Stimulated activated naive CD8-positive, alpha-beta T cell treated with anti-CD3 and anti-CD28 coated beads, Interleukin-15, Interleukin-2, amounts not matched to agents 100 ng/mL and 50 ng/mL, for 24 hours (primary cell): ENCODE measurements around the gene PDE3A.
"Not testable (repeated sequence)": the region's sequence is repeated elsewhere in the genome, so short reads cannot be mapped to it uniquely, and the experiment has no call there.

ENCODE experiments used
- H3K27ac Mint-ChIP-seq: one replicate; pipeline ENCODE4 v1.8.0; 2021; ENCODE audit warnings: mild to moderate bottlenecking, mixed read lengths
- H3K27me3 Mint-ChIP-seq: one replicate; pipeline ENCODE4 v1.8.0; 2021; ENCODE audit warnings: mixed read lengths
- H3K36me3 Mint-ChIP-seq: one replicate; pipeline ENCODE4 v1.8.0; 2021; ENCODE audit warnings: low read depth, mixed read lengths
- H3K4me1 Mint-ChIP-seq: one replicate; pipeline ENCODE4 v1.8.0; 2021; ENCODE audit warnings: low read depth, mixed read lengths
- H3K4me3 Mint-ChIP-seq: one replicate; pipeline ENCODE4 v1.8.0; 2021; ENCODE audit warnings: mild to moderate bottlenecking, mixed read lengths
- H3K9me3 Mint-ChIP-seq: one replicate; pipeline ENCODE4 v1.8.0; 2021; ENCODE audit warnings: mixed read lengths

PDE3A gene

DNA sequence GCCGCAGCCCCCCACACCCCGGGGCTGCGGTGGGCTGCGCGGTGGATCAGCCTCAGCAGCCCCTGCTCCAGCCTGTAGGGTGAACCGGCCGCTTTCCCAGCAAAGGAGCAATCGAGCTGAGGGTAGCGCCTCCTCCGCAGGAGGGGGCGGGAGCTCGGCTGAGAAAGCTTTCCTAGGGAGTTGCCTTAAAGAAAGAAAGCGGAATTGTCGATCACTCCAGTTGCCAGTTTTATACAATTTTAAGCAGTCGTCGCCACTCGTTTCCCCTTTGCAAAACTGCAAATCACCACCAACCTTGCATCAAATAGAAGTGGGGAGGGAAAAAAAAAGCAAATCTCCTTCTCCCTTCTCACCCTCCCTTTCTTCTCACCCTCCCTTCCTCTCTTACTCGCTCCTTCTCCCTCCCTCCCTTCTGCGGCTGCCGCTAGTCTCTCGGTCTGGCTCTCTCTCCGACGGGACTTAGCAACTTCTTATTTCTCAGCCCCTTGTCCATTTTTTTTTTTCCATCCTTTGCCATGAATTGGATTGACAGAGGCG is at the start of gene PDE3A:
PDE3A (plus strand) TSS at position 424 of the 537 bp plus-strand sequence. CDS start 748 bp downstream, outside the sequence.
- Mint-ChIP-seq H3K27ac (no peak within 1 kb of the TSS), H3K36me3 (no peaks in the 10 kb centered on the region), H3K9me3 (no peaks in the 10 kb centered on the region), H3K4me1 (peaks cover 9% of the 10 kb centered on the region), H3K4me3 (peak within 1 kb of the TSS; percentile 61), H3K27me3 (peaks cover 56% of the 10 kb centered on the region)

DNA sequence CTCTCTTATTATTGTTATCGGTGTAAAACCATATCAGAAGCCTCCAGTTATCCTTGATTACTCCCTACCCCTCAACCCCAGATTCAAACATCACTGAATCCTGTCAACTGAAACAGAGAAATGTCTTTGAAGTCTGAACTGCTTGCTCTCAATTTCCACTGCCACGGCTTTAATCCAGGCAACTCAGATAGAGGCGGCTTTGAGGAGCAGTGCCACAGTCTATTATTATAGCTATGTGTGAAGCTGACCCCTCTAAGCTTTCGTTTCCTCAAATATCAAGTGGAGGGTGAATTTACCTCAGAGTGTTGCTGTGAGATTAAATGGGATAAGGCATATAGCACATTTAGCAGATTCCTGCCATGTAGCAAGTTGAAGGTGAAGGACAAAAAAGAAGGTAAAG is 49.0 kb upstream of the PDE3A start:
- Mint-ChIP-seq H3K36me3 (no peaks in the 10 kb centered on the region), H3K27ac (no peak overlapping the region), H3K9me3 (no peaks in the 10 kb centered on the region), H3K4me1 (no peaks in the 10 kb centered on the region), H3K27me3 (no peaks in the 10 kb centered on the region), H3K4me3 (no peak overlapping the region)

DNA sequence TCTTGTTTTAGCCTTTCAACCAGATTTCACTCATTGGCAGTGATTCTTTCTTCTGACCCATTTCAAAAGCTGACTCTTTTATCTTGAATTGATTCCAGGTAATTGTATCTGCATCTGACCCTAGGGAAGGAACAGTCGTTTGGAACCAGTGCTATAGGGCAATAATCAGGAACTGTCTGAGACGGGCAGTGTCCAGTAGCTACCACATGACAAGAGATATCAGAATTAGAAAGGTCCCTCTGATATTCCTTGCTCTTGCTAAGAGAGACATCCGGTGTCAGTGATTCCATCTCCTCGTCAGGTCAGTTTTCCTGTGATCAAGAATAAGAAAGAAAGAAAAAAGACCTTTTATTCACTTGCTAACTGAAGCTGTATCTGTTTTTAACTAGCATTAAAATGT is 47.8 kb upstream of the PDE3A start:
- Mint-ChIP-seq H3K36me3 (no peaks in the 10 kb centered on the region), H3K4me1 (no peaks in the 10 kb centered on the region), H3K27me3 (no peaks in the 10 kb centered on the region), H3K4me3 (no peak overlapping the region), H3K27ac (no peak overlapping the region), H3K9me3 (no peaks in the 10 kb centered on the region)

DNA sequence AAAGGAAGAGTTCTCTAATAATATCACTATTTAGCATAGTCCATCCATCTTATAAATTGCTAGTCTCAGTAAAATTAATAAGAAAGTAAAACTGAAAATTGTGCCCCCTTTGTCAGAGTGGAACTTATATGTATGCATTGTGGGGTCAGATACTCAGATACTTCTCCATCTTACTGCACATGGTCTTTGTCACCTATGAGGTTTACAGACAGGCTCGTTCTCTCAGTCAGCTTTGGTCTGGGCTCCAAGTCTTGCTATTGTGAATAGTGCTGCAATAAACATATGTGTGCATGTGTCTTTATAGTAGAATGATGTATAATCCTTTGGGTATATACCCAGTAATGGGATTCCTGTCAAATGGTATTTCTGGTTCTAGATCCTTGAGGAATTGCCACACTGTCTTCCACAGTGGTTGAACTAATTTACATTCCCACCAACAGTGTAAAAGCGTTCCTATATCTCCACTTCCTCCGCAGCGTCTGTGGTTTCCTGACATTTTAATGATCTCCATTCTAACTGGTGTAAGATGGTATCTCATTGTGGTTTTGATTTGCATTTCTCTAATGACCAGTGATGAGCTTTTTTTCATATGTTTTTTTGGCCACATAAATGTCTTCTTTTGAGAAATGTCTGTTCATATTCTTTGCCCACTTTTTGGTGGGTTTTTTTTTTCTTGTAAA is 37.4 kb upstream of the PDE3A start:
- H3K27ac Mint-ChIP-seq, H3K27me3 Mint-ChIP-seq, H3K4me1 Mint-ChIP-seq, H3K9me3 Mint-ChIP-seq, H3K36me3 Mint-ChIP-seq, H3K4me3 Mint-ChIP-seq: not testable (repeated sequence)

DNA sequence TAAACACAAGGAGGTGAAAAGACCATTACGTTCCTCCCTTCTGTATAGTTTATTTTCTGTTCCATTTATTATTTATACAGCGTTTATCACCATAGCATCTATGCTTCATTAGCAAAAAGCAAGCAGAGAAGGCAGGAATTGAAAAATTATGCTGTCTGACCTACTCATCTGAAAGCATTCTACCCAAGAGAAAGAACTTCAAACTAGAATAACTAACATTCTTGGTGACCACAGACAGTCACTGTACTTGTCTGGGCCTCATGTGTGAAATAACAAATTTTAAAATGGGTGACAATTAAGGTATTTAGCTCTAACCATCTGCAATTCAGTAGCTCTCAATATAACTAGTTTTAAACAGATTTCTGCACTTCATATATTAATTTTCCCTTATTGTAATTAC is 29.3 kb upstream of the PDE3A start:
- no peaks in the 10 kb centered on the region for H3K27me3 Mint-ChIP-seq
- peaks cover 5% of the 10 kb centered on the region for H3K9me3 Mint-ChIP-seq
- no peaks in the 10 kb centered on the region for H3K36me3 Mint-ChIP-seq
- H3K27ac Mint-ChIP-seq = no peak overlapping the region
- no peak overlapping the region for H3K4me3 Mint-ChIP-seq
- H3K4me1 Mint-ChIP-seq = no peaks in the 10 kb centered on the region

DNA sequence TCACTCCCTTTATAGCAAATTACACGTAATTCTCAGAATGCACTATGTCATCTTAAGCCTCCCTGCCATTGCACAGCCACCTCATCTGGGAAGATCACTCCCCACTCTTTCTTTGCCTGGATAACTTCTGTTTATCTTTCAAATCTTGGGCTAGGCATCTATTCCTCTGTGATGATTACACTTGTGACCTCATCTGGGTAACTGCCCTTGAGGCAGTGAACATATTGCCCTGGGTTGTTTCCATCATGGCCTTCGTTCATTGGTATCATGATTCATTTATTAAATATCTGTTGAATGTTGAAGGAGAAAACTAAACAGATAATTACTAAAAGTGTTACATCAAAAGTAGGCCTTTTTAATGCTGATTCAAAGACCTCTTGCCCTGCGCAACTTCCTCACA is 26.2 kb upstream of the PDE3A start:
- peaks cover 4% of the 10 kb centered on the region for H3K9me3 Mint-ChIP-seq
- no peaks in the 10 kb centered on the region for H3K4me1 Mint-ChIP-seq
- H3K4me3 Mint-ChIP-seq = no peak overlapping the region
- no peaks in the 10 kb centered on the region for H3K36me3 Mint-ChIP-seq
- no peaks in the 10 kb centered on the region for H3K27me3 Mint-ChIP-seq
- no peak overlapping the region for H3K27ac Mint-ChIP-seq

DNA sequence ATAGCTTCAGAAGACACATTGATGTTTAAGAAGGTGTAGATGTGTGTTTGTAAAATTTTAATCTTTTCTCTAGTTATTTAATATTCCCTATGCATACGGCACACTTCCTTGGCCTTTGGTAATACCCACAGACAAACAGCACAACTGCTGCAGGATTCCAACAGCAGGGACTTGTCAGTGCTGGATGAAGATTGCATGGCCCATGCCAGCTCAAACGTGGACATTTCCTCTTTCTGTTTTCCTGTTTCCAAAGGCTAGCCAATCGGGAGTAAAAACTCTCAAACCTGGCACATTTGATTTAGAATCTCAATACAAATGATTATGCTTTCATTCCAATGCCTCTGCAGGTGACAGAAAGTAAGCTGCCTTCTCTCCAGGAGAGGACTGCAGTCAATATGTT is 22.5 kb upstream of the PDE3A start:
- Mint-ChIP-seq H3K27me3 (no peaks in the 10 kb centered on the region), H3K36me3 (no peaks in the 10 kb centered on the region), H3K4me1 (no peaks in the 10 kb centered on the region), H3K4me3 (no peak overlapping the region), H3K27ac (no peak overlapping the region), H3K9me3 (peaks cover 4% of the 10 kb centered on the region)

DNA sequence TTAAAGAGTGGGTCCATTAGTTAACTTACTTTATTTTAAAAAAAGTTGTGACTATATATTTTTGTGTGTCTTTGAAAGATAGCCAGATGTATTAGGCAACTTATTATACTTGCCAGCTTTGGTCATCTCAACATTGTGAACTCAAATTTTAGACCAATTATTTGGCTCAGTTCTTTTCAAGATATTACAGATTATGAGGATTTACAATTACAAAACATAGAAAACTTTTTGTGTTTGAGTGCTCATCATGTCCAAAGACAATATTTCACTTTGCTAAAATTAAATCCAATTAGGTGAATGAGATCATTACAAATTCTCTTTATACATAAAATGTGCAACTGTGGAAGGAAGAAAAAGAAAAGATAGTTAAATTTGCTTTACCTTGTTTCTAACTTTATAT is 18.3 kb upstream of the PDE3A start:
- no peaks in the 10 kb centered on the region for H3K27me3 Mint-ChIP-seq

DNA sequence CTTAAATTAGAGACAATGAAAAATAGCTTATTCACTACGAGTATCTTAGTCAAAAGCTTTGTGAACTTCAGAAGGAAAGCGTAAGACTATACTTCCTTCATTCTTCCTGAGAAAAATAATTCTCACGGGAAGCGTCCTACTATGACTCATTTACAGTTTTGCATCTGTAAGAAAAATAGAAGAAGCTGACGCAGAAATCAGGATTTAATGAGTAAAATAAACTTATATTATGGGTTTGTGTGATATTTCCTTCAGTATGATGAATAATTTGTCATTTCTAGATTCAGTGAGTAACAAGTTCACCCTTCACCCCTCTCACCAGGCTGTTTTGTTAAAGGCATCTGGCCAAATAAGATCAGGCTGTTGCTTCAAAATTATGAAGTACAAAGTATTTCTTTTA is 17.8 kb upstream of the PDE3A start:
- Mint-ChIP-seq H3K27me3 (no peaks in the 10 kb centered on the region), H3K4me3 (no peak overlapping the region), H3K4me1 (no peaks in the 10 kb centered on the region), H3K9me3 (peaks cover under 1% of the 10 kb centered on the region), H3K36me3 (no peaks in the 10 kb centered on the region), H3K27ac (no peak overlapping the region)

More for the DNA sequence above, 18.3 kb upstream of the PDE3A start:
- Mint-ChIP-seq H3K4me1 (no peaks in the 10 kb centered on the region), H3K36me3 (no peaks in the 10 kb centered on the region), H3K4me3 (no peak overlapping the region), H3K9me3 (peaks cover 4% of the 10 kb centered on the region), H3K27ac (no peak overlapping the region)

DNA sequence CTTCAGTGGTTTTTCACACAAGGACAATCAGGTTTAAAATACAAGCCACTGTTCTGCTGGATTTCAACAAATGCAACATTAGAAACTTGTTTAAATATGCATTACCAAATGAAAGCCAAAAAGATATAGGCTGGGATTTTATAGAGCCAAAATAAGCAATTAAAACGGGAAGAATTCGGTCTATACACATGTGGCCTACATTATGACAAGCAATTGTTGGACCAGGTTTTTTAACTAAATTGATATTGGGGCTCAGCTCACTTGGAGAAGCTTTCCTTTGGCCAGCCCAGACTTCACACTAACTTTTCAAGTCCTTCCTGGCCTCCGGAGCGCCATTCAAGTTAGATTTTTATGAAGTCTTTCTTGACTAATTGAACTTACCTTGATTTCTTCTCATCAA is 16.9 kb upstream of the PDE3A start:
- Mint-ChIP-seq H3K27ac (no peak overlapping the region), H3K36me3 (no peaks in the 10 kb centered on the region), H3K4me3 (no peak overlapping the region), H3K9me3 (no peaks in the 10 kb centered on the region), H3K27me3 (no peaks in the 10 kb centered on the region), H3K4me1 (no peaks in the 10 kb centered on the region)

DNA sequence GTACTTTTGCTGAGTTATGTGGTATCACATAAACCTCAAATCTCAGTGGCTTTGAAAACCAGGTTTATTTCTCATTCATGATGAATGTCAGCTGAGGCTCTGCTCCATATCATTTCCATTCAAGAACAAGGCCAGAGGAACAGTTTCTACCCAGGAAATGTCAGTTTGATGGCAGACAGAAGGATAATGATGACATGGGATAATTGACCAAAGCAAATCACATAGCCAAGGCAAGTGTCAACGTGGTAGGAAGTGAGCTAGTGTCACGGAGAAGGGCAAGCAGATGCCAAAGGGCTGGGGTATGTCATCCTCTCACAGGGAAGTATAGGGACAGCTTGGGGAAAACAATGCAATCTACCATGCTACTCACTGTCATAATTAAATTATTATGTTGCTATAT is 12.3 kb upstream of the PDE3A start:
- no peaks in the 10 kb centered on the region for H3K9me3 Mint-ChIP-seq
- H3K4me3 Mint-ChIP-seq = no peak overlapping the region
- no peaks in the 10 kb centered on the region for H3K27me3 Mint-ChIP-seq
- no peak overlapping the region for H3K27ac Mint-ChIP-seq
- no peaks in the 10 kb centered on the region for H3K36me3 Mint-ChIP-seq
- H3K4me1 Mint-ChIP-seq = no peaks in the 10 kb centered on the region

DNA sequence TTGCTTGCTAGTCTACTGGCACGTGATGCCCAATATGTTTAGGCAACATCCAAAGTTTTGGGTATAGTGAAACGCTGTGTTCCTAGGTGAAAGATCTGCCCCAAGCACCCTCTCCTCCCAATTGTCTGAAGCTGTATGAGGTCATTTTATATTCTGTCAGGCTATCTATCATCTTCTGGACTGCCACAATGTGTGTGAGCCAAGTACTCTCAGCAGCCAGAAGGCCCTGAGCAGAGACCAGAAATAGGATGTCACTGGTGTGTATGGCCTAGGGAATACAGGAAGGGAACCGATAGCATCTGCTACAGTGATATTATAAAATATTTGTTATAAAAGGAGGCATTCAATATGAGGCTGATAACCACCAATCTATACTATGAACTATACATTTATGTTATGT is 7.9 kb upstream of the PDE3A start:
- no peaks in the 10 kb centered on the region for H3K9me3 Mint-ChIP-seq
- H3K36me3 Mint-ChIP-seq = no peaks in the 10 kb centered on the region
- H3K27ac Mint-ChIP-seq = no peak overlapping the region
- no peak overlapping the region for H3K4me3 Mint-ChIP-seq
- H3K4me1 Mint-ChIP-seq = no peaks in the 10 kb centered on the region
- peaks cover 3% of the 10 kb centered on the region for H3K27me3 Mint-ChIP-seq

DNA sequence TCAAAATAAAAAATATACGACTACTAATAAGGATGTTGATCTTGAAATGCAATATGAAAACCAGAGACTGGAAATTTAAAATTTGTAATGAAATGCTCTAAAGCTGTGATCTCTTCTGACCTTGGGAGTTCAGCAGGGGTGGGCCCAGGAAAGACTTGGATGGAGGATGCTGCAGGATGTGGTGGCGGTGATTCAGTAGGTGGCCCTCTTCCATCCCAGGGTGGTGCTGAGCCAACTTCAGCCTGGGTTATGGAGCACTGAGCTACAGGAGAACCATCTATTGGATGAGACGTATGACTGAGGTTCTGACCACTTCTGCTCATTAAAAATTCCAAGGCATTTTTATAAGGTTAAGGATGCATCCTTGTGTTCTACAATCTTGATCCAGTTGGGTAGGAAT is 6.9 kb upstream of the PDE3A start:
- no peak overlapping the region for H3K27ac Mint-ChIP-seq
- no peak overlapping the region for H3K4me3 Mint-ChIP-seq
- no peaks in the 10 kb centered on the region for H3K9me3 Mint-ChIP-seq
- H3K4me1 Mint-ChIP-seq = no peaks in the 10 kb centered on the region
- peaks cover 6% of the 10 kb centered on the region for H3K27me3 Mint-ChIP-seq
- H3K36me3 Mint-ChIP-seq = no peaks in the 10 kb centered on the region

DNA sequence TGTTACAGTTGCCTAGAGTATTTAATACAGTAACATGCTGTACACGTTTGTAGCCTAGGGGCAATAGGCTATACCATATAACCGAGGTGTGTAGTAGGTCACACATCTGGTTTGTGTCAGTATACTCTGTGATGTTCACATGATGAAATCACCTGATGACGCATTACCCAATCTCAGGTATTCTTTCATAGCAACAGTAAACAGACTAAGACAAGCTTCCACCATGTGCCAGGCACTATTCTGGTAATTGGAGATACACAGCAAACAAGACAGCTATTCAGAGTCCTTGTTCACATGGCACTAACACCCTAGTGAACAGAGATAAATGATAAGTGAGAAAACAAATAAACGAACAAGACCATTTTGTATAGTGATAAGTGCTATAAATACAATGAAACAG is 3.8 kb upstream of the PDE3A start:
- no peaks in the 10 kb centered on the region for H3K36me3 Mint-ChIP-seq
- peaks cover 30% of the 10 kb centered on the region for H3K27me3 Mint-ChIP-seq
- H3K9me3 Mint-ChIP-seq = no peaks in the 10 kb centered on the region
- H3K4me3 Mint-ChIP-seq = no peak overlapping the region
- no peak overlapping the region for H3K27ac Mint-ChIP-seq
- peaks cover 4% of the 10 kb centered on the region for H3K4me1 Mint-ChIP-seq

DNA sequence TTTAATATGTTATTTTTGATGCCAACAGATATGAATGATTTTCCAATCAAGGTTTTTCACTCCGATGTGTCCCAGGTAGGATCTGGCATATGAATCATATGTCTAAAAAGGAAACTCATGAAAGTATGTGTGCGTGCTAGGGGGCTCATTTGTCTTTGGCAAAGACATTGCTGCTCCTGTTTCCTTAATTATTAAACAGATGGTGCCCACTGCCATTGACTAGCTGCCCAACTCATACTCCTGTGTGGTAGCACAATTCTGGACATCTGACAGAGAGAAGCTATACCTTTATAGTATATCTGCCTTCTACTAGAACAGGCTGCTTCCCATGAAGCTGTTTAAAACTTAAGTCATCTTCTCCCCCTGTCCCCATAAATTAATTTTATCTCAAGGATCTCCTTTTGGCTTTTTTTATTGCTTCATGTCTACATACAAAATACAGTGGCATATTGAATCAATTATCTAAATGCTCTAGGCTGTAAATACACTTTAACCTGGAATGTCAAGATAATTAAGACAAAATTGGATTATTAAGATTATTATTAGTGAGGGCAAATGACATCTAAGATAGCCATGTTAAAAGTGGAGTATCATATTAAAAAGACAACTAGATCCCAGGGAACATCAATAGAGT is 1.4 kb upstream of the PDE3A start:
- Mint-ChIP-seq H3K27ac (no peak overlapping the region), H3K4me1 (peaks cover 9% of the 10 kb centered on the region), H3K9me3 (no peaks in the 10 kb centered on the region), H3K27me3 (peaks cover 52% of the 10 kb centered on the region), H3K36me3 (no peaks in the 10 kb centered on the region), H3K4me3 (no peak overlapping the region)
